Left kidney (tissue), 2 donors: ENCODE measurements around the gene TRABD. TPM values are rescaled to one million over a fixed set of nuclear protein-coding genes. Genes with fewer than 3 reads are reported as not detected.

Experiments used
- DNase-seq: peaks from one replicate; pipeline ENCODE4 v3.0.0-alpha.2; 2013
- polyA plus RNA-seq: library from polyadenylated mRNA; unstranded; fragments of 120-200 nt; gene quantifications from one replicate; pipeline ENCODE4 v1.2.1, GENCODE V29; 2013; ENCODE audit not compliant: insufficient read length

The TRABD gene
- polyA plus RNA-seq, 1 donor, result 20.7 TPM

DNA sequence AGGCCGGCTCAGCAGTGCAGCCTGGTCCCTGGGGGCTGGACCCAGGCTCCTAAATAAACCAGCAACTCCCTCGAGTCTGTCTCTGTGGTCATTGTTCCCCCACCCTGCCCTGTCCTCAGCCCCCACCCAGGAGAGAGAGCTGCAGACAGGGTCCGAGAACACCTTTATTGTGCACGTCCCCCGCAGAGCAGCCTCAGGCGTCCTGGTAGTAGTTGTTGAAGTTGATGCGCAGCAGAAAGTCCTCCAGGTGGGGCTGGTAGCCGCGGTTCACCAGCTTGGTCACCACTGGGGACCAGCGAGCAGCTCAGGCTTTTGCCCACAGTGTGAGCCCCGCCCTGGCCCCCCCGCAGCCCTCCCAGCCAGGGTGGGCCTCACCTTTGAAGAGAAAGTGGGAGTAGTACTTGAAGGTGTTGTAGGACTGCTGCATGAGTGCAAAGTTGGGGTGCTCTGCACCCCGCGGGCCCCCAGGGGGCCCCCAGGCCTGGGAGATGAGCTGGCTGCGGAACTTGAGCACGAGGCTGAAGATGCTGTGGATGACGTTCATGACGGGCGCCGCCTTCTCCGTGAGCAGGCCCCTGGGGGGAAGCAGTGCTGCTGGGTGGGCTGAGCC lies 31.9 kb downstream of the TRABD start:
- DNase-seq, result no peak

- no peak for DNase-seq
These were observed 32.7 kb downstream of the TRABD start for GRCh38 chr22:50218153-50218995.

GRCh38 chr22:50218996-50219727 lies 33.4 kb downstream of the TRABD start:
- DNase-seq, result no peak

DNA sequence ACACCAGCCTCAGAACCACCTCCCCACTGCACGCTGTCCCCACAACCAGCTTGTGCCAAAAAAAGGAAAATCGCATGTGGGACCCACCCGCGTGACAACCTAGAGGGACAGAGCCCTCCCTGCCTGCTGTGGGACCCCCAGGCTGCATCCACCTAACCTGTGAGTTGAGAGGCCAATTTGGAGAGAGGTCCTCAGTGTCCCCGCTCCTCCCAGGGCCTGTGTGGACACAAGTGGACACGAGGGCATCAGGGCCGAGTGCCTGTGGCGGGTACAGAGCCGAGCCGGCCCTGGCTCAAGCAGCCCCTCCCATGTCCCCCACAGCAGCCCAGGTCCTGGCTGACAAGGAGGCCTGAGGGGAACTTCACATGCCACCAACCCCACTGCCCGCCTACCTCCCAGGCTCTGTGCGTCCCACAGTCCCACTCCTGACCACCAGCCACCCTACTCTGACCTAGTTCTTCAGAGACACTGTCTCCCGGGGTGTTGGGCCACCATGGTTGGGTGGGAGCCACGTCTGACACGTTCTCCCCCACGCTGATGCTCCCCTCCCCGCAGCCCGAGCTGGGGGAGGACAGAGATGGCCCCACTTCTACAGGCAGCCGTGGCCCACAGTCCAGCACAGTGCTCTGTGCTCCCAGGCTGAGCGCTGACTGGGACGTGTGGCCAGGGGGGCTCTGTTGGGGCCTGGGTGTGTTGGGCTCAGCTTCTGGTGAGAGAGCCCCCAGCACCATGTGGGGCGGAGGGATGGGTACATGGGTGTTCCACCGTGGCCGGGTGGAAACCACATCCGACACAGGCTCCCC lies 34.3 kb downstream of the TRABD start:
- no peak for DNase-seq

- DNase-seq, result no peak
These were observed 35.1 kb downstream of the TRABD start for GRCh38 chr22:50220603-50221409.

- no peak for DNase-seq
These were observed 35.9 kb downstream of the TRABD start for GRCh38 chr22:50221410-50222300.

GRCh38 chr22:50222508-50222907 lies 36.8 kb downstream of the TRABD start:
- DNase-seq, result no peak

DNA sequence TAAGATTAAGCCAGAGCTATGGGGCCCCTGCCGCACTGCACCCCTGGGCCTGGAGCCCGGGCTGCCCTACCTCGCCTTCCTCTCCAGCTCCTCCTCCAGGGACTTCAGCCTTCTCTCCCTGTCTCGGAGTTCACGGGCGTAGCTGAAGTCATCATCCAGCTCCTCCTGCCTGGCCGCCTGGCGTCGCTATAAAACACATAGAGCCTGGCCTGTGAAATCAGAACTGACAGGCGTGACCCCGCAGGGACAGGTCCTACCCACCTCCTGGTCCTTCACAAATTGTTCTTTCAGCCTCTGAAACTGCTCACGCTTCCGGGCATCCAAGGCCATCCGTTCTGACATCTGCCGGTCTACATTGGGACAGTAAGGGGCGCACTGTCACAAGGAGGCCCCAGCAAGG lies 38.4 kb downstream of the TRABD start:
- DNase-seq, result no peak

DNA sequence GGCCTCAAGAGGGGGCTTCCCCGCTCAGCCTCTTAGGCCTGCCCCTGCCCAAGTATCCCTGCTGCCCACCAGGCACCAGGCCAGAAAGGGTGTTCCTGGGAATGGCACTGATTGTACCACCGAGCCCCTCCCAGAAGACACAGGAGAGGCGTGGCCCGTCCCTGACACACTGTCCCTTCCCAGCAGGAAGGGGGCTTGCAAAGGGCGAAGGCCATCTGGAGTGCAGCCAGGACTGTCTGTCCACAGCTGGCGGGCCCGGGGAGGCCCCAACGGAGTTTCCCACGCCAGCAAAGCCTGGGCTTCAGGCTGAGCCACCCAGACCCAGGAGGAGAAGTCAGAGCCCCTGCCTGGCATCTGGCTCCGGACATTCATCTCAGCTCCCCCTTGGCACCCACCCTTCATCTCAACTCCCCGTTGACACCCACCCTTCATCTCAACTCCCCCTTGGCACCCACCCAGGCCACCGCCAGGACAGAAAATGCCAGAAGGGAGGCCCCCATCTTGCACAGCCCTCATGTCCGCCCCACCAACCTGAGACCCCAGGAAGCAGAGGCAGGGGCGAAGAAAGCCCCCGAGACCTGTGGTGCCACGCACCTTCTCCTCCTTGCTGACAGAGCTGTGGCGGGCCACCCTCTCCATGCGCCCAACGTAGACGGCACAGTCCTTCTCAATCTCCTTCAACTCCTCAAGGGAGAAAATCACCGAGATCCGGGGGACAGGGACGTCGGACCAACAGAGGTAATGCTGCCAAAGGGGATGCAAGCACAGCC lies 39.7 kb downstream of the TRABD start:
- no peak for DNase-seq

- no peak for DNase-seq
These were observed 40.6 kb downstream of the TRABD start for GRCh38 chr22:50226063-50226874.

DNA sequence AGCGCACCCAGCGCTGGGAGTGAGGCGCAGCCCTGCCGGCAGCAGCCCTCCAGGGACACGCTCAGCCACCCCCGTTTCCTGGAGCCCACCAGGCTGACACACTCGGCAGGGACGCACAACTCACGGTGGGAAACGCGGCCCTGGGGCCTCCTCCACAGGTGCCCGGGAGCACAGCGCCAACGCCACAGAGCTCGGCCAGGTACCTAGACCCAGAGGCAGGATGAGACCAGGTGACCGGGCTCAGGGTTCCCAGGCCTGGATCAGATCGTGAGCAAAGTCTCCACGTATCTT lies 41.1 kb downstream of the TRABD start:
- DNase-seq, result no peak

GRCh38 chr22:50227579-50228215 lies 42.0 kb downstream of the TRABD start:
- DNase-seq, result no peak

DNA sequence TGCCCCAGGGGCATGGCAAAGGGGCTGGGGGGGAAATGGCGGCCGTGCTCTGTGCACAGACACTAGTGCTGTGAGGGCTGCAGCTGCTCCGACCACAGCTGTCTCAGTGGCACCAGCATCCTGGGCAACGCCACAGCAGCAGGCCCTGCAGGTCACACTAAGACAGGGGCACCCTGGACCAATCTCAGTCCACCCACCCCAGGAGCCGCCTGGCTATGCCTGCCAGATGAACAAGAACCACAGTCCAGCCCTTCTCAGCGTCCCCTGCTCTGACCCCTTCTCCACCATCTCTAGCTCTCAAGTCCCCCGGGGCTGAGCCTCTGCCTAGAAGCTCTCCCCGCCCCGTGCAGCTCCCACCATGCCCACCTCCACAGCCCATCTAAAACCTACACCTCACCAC lies 42.7 kb downstream of the TRABD start:
- DNase-seq, result no peak

DNA sequence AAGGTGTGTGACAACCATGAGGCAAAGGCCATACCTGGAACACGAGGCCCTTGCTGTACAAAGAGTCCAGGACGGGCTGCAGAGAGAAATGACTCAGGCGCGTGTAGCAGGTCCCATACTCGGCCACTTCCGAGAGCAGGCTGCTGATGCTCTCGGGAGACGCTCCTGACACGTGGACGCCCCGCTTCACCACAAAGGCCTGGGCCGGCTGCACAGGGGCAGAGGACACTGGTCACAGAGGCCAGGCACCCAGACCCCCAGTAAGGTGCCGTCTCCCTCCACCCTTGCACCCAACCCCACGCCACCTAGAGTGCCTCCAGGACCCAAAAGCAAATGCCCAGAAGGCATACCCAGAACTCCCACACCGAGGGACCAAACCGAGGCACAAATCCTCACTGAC lies 43.7 kb downstream of the TRABD start:
- DNase-seq, result no peak

DNA sequence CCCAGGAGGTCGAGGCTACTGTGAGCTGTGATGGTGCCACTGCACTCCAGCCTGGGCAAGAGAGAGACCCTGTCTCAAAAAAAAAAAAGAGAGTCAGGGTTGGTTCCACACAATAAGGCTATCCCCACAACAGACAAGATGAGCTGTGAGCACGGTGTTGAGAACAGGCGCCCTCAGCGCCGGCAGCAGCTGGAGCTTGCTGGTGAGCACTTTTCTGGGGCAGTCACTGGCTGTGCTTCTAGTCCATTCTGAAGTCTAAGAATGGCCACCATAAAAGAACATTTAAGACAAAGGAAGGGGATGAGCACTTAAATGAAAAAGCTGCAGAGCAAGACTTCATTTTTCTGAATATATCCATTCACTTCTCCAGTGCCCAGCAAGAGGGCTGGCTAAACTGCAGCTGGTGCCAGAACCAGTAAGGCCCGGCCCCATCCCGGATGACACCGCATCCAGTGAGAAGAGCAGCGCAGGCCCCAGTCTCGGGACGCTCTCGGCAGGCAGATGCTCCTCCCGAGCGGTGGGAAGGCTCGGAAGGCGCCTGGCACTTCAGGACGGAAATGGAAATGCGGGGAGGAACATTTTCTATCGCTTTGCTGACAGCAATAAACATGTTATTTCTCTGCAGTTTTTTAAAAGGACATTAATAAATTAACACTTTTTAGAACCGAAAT lies 46.9 kb downstream of the TRABD start:
- no peak for DNase-seq

GRCh38 chr22:50233223-50233622 lies 47.5 kb downstream of the TRABD start:
- DNase-seq, result no peak

- no peak for DNase-seq
These were observed 51.2 kb downstream of the TRABD start for GRCh38 chr22:50236731-50237409.
